HCT116 (cell line): ENCODE data around the gene ARHGAP33.

ENCODE experiments used
- ATF3 ChIP-seq: IDR thresholded peaks from 2 replicates; pipeline ENCODE4 v1.6.1; 2012
- CTCF ChIP-seq, 3 experiments: fragments of 200-600 bp in 1 of 3; sonication (generic) in 1 of 3; IDR thresholded peaks in 2 of 3; conservative IDR thresholded peaks in 1 of 3; 2 replicates each; pipeline ENCODE4 v1.5.1; 2012 to 2017; ENCODE audit warnings: low read depth in 2 of 3, low read length in 2 of 3, antibody characterized with exemption in 1 of 3, borderline replicate concordance in 1 of 3, control low read depth in 1 of 3, mild to moderate bottlenecking in 1 of 3, mixed read lengths in 1 of 3, mixed run types in 1 of 3, moderate library complexity in 1 of 3; ENCODE audit not compliant: insufficient read depth in 1 of 3
- POLR2A ChIP-seq: IDR thresholded peaks from 2 replicates; pipeline ENCODE4 v1.7.0; 2011; ENCODE audit warnings: borderline replicate concordance; ENCODE audit not compliant: insufficient read depth, insufficient read length; ENCODE audit errors: extremely low read depth
- POLR2AphosphoS5 ChIP-seq: IDR thresholded peaks from 2 replicates; pipeline ENCODE4 v1.6.1; 2011; ENCODE audit warnings: mild to moderate bottlenecking, low read depth, low read length, moderate library complexity

GRCh38 chr19:35786299-35787160, 11.2 kb downstream of the ARHGAP33 start:
- TF ChIP-seq POLR2A, result no peak
- no peak for TF ChIP-seq CTCF (IDR thresholded peaks at IDR 0.05 in 2 of 3, conservative IDR thresholded peaks at IDR 0.05 in 1 of 3; ENCODE audit: borderline replicate concordance in 1 of 3, insufficient read depth in 1 of 3, low read depth in 2 of 3, low read length in 2 of 3)
- no peak for TF ChIP-seq POLR2AphosphoS5
- TF ChIP-seq ATF3, result no peak
